CD4-positive, alpha-beta T cell treated with Interferon gamma for 1 hour (primary cell): ENCODE measurements around the gene LAPTM5.

Experiments
- DNase-seq: peaks from one replicate; pipeline ENCODE4 v3.0.0-alpha.2; 2020

The LAPTM5 gene

GRCh38 chr1:30741239-30741894 lies 16.2 kb downstream of the LAPTM5 start:
- DNase-seq: no peak

GRCh38 chr1:30740251-30741238 lies 17.0 kb downstream of the LAPTM5 start:
- no peak for DNase-seq

- no peak for DNase-seq
Observed at GRCh38 chr1:30739601-30740000, 18.0 kb downstream of the LAPTM5 start.

- DNase-seq: no peak
Observed at GRCh38 chr1:30738715-30739559, 18.6 kb downstream of the LAPTM5 start.

- DNase-seq: no peak
Observed at GRCh38 chr1:30738040-30738714, 19.4 kb downstream of the LAPTM5 start.

- no peak for DNase-seq
Observed at GRCh38 chr1:30737357-30738039, 20.1 kb downstream of the LAPTM5 start.

GRCh38 chr1:30735668-30736498 lies 21.7 kb downstream of the LAPTM5 start:
- DNase-seq: no peak

GRCh38 chr1:30735124-30735523 lies 22.4 kb downstream of the LAPTM5 start:
- DNase-seq: no peak

GRCh38 chr1:30734580-30734979 lies 23.0 kb downstream of the LAPTM5 start:
- DNase-seq: no peak

- no peak for DNase-seq
Observed at GRCh38 chr1:30734106-30734505, 23.5 kb downstream of the LAPTM5 start.

GRCh38 chr1:30733493-30733892 lies 24.1 kb downstream of the LAPTM5 start:
- no peak for DNase-seq

- no peak for DNase-seq
Observed at GRCh38 chr1:30732277-30732996, 25.1 kb downstream of the LAPTM5 start.

GRCh38 chr1:30731806-30732276 lies 25.7 kb downstream of the LAPTM5 start:
- DNase-seq: no peak

GRCh38 chr1:30731109-30731805 lies 26.3 kb downstream of the LAPTM5 start:
- no peak for DNase-seq

GRCh38 chr1:30730346-30731108 lies 27.0 kb downstream of the LAPTM5 start:
- no peak for DNase-seq

GRCh38 chr1:30729901-30730300 lies 27.7 kb downstream of the LAPTM5 start:
- no peak for DNase-seq

- DNase-seq: no peak
Observed at GRCh38 chr1:30728832-30729638, 28.5 kb downstream of the LAPTM5 start.

GRCh38 chr1:30728340-30728739 lies 29.2 kb downstream of the LAPTM5 start:
- DNase-seq: no peak
